ENCODE data around the gene COLEC12.

Gene COLEC12

DNA sequence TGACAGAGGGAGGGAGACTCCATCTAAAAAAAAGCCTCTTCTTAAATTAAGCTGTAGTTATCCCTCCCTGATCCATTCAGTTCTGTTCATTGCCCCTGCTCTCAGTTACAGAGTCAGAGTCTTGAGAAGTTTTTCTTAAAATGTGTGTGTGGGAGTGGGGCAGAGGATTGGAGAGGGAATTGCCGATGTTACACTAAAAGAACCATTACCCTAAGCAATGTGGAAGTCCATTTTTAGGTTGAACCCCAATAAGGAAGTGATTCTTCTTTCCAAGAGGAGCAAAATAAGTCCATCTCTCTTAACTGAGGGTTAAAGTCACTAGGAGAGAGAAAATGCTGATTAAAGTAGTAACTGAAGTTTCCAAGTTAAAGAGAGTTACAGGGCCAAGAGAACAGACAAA, 211.5 kb downstream of the COLEC12 start:
- in situ Hi-C loops (cut with HindIII; ENCODE audit: low pct_unique_long_range_greater_than_20kb, low sequenced_read_pairs) = no loop called here
- TF ChIP-seq JUND (IDR thresholded peaks at IDR 0.05; ENCODE audit: low read depth) = no peak
- no peak for DNase-seq (ENCODE audit: low read depth in 1 of 2, low spot score in 1 of 2)

DNA sequence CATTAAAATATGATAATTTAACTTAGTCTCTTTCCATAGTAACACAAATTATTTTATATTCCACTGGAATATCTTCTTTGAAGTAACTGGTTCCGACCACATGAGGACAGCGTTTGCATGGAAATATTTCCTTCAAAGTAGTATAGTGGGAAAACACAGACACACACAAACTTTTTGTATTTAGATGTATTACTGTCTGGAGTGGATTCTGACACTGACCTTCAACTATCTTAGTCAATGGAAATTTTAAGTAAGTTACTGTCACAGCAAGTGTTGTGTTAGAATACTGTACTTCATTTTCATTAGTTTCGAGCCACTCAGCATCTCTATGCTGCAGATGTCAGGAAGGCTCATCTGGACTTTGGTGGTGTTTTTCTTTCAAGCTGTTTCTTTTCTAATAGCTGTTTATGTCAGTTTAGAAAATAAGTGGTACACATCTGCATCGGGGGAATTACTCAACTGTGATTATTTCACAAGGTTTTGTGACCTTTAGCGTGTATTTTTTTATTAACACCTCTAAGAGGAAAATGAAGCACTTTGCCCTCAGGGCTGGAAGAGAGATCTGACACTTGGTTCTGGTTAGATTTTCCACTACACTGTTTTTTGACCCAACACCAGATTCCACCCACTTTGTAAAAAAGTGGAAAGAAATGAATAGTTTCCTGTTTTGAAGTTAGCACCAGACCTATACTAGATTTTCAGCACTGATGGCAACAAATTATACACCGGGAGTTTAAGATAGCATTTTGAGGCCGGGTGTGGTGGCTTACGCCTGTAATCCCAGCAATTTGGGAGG, 213.8 kb downstream of the COLEC12 start:
- TF ChIP-seq JUND (IDR thresholded peaks at IDR 0.05; ENCODE audit: low read depth) = no peak
- in situ Hi-C loops (cut with HindIII; ENCODE audit: low pct_unique_long_range_greater_than_20kb, low sequenced_read_pairs) = no loop called here
- DNase-seq (ENCODE audit: low read depth in 1 of 2, low spot score in 1 of 2) = peak in 1 of 2 experiments; percentile 52

DNA sequence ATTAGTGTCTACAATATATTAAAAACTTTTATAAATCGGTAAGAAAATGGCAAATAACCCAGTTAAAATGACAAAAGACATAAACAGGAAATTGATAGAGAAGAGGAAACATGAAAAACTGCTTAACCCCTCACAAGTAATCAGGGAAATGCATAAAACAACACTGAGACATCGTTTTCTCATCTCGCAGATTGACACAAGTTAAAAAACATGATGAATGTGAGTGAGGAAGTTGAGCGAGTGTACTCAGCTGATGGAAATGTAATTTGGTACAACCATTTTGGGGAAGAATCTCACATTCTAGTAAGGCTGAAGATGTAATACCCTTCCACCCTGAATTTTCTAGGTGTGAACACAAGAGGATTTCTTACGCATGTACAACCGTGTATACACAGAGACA, 214.7 kb downstream of the COLEC12 start:
- in situ Hi-C loops (cut with HindIII; ENCODE audit: low pct_unique_long_range_greater_than_20kb, low sequenced_read_pairs) = no loop called here
- DNase-seq (ENCODE audit: low read depth in 1 of 2, low spot score in 1 of 2) = no peak
- TF ChIP-seq JUND (IDR thresholded peaks at IDR 0.05; ENCODE audit: low read depth) = no peak

DNA sequence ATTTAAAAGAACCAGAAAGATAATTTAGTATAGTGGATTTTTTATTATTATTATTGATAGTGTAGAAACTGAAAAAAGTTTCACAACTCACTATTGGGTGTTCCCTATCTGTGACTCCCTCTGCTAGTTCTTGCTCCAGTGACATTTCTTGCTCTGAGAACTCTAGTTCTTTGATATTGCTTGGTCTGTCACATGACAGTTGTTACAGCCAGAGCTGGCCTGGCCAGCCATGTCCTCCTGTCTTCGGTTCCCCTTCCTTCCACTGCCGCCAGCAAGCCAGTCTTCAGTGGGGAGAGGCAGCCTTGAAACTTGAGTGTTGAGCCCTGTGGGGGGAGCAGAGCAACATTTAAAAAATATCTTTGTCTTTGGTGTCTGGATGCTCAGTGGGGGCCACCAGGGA, 225.0 kb downstream of the COLEC12 start:
- TF ChIP-seq JUND (IDR thresholded peaks at IDR 0.05; ENCODE audit: low read depth) = no peak
- in situ Hi-C loops (cut with HindIII; ENCODE audit: low pct_unique_long_range_greater_than_20kb, low sequenced_read_pairs) = no loop called here
- DNase-seq (ENCODE audit: low read depth in 1 of 2, low spot score in 1 of 2) = no peak

DNA sequence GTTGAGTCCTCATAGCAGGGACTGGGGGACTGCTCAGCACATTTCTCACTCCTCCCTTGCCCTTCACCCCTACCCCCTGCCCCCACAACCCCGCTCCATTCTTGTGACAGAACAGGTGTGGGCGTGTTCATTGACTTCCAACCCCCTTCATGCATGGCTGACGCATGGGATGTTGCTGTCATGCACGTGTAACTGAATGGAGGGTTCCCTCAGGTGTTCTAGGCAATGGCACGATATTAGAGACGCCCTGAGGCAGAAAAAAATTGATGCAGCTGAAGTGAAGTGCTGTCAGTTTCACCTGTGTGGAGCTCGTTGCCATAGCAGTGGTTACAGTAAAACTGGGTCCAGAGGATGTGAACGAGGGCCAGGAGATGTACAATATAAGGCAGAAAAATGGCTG, 226.2 kb downstream of the COLEC12 start:
- TF ChIP-seq JUND (IDR thresholded peaks at IDR 0.05; ENCODE audit: low read depth) = no peak
- in situ Hi-C loops (cut with HindIII; ENCODE audit: low pct_unique_long_range_greater_than_20kb, low sequenced_read_pairs) = no loop called here

DNA sequence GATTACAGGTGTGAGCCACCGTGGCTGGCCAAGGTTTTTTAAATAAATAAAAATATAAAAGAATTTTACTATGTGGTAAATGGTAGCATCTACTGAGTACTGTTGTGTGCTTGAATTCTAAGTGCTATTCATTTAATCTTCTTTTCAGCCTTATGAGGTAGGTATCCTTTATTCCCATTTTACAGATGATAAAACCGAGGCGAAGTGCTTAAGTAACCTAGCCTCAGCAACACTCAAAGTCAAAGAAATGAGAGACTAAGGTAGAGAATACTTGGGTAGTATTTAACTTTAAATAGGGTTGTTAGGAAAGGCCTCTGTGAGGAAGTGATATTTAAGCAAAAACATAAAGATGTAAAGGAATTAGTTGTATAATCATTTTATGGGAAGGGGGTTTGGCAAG, 227.0 kb downstream of the COLEC12 start:
- TF ChIP-seq JUND (IDR thresholded peaks at IDR 0.05; ENCODE audit: low read depth) = no peak
- no peak for DNase-seq (ENCODE audit: low read depth in 1 of 2, low spot score in 1 of 2)
- in situ Hi-C loops (cut with HindIII; ENCODE audit: low pct_unique_long_range_greater_than_20kb, low sequenced_read_pairs) = no loop called here

More for the DNA sequence above, 226.2 kb downstream of the COLEC12 start:
- DNase-seq (ENCODE audit: low read depth in 1 of 2, low spot score in 1 of 2) = no peak

DNA sequence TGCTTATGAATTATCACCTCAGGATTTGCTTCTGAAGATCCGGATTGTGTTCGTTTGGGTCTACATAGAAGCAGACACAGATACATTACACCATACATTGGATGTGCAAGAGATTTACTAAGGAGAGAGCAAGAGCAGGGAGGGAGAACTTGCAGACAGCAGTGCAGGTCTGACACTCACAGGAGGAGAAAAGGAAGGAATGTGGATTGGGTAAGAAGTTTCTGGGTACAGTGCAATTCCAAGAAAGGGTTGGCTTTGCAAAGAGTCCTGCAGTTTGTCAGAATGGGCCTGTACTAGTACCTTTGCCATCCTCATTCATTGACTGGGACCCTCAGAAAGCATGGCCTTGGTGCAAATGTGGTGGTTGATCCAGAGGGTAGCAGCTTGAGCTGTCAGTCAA, 227.9 kb downstream of the COLEC12 start:
- in situ Hi-C loops (cut with HindIII; ENCODE audit: low pct_unique_long_range_greater_than_20kb, low sequenced_read_pairs) = no loop called here
- TF ChIP-seq JUND (IDR thresholded peaks at IDR 0.05; ENCODE audit: low read depth) = no peak
- peak in 1 of 2 experiments; percentile 16 for DNase-seq (ENCODE audit: low read depth in 1 of 2, low spot score in 1 of 2)

DNA sequence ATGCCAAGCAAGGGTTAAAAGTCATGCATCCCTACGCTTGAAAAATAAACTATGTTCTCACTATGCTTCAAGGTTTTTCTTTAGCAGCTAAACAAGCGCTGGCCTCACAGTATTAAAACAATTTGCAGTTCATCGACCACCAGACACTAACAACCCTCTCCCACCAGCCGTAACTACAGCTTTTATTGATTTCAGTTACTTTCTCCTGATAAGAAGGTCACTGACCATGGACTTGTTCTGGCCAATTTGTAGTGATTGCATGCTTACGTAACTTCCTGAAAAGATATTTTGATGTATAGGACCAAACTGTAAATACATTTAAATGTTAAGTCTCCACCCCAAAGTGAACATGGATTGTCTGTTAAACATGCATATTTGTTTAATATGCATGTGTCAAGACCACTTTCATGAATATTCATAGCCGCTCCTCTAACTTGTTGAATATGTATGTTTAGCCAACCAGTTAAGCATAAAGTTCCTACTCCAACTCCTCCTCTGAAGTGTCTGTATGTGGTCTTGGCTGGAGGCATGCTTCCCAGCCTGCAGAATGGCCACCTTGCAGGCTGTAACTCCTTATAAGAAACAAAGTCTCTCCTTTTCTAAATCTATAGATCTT, 230.9 kb downstream of the COLEC12 start:
- in situ Hi-C loops (cut with HindIII; ENCODE audit: low pct_unique_long_range_greater_than_20kb, low sequenced_read_pairs) = no loop called here
- DNase-seq (ENCODE audit: low read depth in 1 of 2, low spot score in 1 of 2) = no peak
- no peak for TF ChIP-seq JUND (IDR thresholded peaks at IDR 0.05; ENCODE audit: low read depth)

DNA sequence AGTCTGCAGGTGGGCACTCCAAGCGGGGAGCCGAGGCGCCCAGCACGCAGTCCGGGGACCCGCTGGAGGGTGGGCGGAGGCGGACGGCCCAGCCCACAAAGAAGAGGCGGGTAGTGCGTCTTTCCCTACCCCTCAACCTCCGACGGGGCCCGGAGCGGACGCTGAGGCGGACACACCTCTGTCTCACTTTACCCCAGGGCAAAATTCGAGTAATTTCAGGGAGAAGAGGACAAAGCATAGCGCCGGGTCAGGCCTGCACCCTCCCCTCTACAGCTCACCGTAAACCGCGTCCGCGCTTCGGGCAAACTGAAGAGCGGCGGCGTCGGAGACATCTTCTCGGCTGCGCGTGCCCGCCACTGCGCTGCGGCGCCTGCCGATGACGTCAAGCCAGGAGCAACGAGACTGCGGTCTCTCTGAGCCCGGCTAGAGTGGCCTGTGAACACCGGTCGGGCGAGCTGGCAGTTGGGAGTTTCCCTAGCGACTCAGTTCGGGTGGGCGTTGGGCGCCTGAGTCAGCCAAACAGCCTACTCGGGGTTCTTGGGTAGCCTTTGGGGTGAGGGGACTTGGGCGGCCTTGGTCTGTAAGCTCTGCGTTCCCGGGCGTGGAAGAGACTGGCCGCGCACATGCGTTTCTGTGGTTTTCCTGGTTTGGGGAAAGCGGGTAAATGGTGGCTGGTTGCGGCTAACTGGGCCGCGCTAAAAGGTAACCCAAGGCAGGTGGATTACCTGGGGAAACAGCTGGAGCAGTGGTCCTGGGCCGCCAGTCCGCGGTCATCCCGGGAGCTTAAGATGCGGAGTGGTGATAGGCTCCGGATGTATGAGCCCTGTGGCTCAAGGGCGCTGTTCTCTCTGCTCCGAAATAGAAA, 232.6 kb downstream of the COLEC12 start, which contains the start of gene THOC1:
Gene THOC1 (minus strand): TSS at position 360 of the 865 bp plus-strand sequence. CDS start 28 bp downstream, at position 332.
- no peak for TF ChIP-seq JUND (IDR thresholded peaks at IDR 0.05; ENCODE audit: low read depth)
- in situ Hi-C loops (cut with HindIII; ENCODE audit: low pct_unique_long_range_greater_than_20kb, low sequenced_read_pairs) = no loop called here
- DNase-seq (ENCODE audit: low read depth in 1 of 2, low spot score in 1 of 2) = peak; percentile 70 to 90

DNA sequence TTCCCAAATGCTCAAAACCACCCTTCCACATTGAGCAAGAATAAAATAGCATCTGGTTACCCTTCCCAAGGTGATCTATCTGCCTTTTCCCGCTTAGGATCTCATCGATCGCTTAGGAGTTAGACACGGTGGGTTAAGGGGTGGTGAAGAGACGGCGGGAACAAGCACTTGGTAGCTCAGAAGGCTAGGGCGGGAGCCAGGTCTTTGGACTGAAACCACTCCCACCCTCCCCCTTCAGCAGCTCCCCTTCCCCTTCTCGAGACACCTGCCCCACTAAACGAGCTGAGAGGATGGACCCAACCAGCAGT, 233.2 kb downstream of the COLEC12 start:
- in situ Hi-C loops (cut with HindIII; ENCODE audit: low pct_unique_long_range_greater_than_20kb, low sequenced_read_pairs) = no loop called here
- DNase-seq (ENCODE audit: low read depth in 1 of 2, low spot score in 1 of 2) = peak; percentile 3 to 34

More for the DNA sequence above, 233.2 kb downstream of the COLEC12 start:
- no peak for TF ChIP-seq JUND (IDR thresholded peaks at IDR 0.05; ENCODE audit: low read depth)

Measured in T47D (cell line).